Measurements from ENCODE around the gene HARBI1. TPM values are rescaled to one million over a fixed set of nuclear protein-coding genes. Genes with fewer than 3 reads are reported as not detected.

HARBI1 gene
- total RNA-seq, 1 donor from 2014 or later = 6.7 TPM

Other genes starting within 250 kb of the HARBI1 start
- gene MDK, start 235.6 kb downstream of the HARBI1 start, total RNA-seq = 15.1 TPM
- 0.78 TPM for gene CHRM4, start 225.5 kb downstream of the HARBI1 start, total RNA-seq
- 27.1 TPM for gene AMBRA1, start 23.2 kb downstream of the HARBI1 start, total RNA-seq
- 54.3 TPM for gene ATG13, start 326 bp upstream of the HARBI1 start, total RNA-seq
- gene ARHGAP1, start 83.4 kb upstream of the HARBI1 start, total RNA-seq = 17.6 TPM
- 4.2 TPM for gene ZNF408, start 83.8 kb upstream of the HARBI1 start, total RNA-seq
- gene F2, start 102.0 kb upstream of the HARBI1 start, total RNA-seq = 0.16 TPM
- gene CKAP5, start 229.1 kb upstream of the HARBI1 start, total RNA-seq = 186 TPM